LNCAP (cell line): ENCODE measurements around the gene STX2.

Experiments used
- TF ChIP-seq, protein P1 (sequence below): fragments of 450-650 bp; IDR thresholded peaks from 2 replicates; pipeline ENCODE4 v1.5.1; 2017; ENCODE audit warnings: mild to moderate bottlenecking

Gene STX2

DNA sequence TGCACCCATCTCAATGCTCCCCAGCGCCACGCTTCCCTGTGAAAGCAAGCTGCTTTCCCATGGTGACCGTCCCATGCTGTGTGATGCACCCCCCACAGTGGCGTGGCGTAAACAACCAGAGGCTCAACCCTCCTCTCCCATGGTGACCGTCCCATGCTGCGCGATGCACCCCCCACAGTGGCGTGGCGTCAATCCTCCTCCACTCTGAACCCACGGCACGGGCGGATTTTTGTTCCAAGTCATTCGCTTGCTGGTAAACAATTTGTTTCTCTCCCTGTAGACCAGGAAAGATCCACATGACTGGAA, 8.9 kb downstream of the STX2 start:
- TF ChIP-seq, protein P1, sequence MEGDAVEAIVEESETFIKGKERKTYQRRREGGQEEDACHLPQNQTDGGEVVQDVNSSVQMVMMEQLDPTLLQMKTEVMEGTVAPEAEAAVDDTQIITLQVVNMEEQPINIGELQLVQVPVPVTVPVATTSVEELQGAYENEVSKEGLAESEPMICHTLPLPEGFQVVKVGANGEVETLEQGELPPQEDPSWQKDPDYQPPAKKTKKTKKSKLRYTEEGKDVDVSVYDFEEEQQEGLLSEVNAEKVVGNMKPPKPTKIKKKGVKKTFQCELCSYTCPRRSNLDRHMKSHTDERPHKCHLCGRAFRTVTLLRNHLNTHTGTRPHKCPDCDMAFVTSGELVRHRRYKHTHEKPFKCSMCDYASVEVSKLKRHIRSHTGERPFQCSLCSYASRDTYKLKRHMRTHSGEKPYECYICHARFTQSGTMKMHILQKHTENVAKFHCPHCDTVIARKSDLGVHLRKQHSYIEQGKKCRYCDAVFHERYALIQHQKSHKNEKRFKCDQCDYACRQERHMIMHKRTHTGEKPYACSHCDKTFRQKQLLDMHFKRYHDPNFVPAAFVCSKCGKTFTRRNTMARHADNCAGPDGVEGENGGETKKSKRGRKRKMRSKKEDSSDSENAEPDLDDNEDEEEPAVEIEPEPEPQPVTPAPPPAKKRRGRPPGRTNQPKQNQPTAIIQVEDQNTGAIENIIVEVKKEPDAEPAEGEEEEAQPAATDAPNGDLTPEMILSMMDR = no peak

DNA sequence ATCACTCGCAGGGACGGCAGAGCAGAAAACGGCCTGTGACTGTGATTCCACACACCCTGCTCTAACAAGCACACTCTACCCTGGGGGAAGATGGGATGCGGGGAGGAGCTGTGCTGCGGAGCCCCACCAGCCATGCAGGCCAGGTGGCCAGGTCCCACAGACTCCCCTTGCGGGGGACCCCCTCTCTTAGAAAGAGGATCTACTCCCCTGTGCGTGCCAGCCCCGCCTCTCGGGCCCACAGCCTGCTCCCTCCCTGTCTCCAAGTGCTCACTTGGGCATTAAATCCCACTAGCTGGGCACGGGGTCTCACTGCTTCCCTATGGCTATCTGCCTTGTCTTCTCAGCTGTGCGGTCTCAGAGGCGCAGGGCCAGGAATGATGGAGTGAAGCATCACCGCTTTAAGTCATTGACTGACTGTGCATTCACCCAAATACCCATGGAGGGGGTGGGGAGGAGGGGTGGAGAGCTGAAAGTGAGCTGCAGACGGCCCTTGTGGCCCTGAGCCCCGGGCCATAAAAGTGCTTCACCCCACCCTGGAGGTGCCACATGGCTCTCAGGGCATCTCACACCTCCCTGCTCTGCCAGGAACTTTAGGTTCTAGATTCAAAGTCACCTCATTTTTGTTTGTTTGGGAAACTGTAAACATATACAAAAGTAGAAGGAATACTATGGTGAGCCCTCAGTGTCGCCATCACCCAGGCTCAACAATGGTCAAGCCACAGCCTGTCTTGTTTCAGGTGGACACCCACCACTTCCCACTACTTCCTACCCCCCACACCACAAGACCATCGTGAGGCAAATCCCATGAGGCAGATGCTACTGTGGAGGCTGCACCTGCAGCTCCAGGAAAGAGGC, 9.4 kb downstream of the STX2 start:
- TF ChIP-seq, protein P1 = no peak

DNA sequence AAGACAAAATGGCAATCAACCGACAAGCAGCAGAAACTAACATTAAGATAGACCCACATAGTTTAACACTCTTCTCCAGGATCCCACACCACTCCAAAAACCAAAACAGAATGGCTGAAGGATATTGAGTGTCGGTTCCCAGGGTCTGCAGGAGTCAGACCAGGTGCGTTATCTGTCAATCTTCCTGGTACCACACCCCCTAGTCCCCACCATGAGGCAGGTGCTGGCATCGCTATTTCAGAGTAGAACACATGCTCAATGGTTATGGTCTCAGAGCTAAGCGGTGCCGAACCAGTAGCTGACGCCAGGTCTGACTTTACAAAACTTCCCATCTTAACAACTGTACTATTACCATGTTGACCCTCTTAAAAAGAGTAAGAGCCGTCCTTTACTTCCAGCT, 10.2 kb downstream of the STX2 start:
- TF ChIP-seq, protein P1 = no peak

DNA sequence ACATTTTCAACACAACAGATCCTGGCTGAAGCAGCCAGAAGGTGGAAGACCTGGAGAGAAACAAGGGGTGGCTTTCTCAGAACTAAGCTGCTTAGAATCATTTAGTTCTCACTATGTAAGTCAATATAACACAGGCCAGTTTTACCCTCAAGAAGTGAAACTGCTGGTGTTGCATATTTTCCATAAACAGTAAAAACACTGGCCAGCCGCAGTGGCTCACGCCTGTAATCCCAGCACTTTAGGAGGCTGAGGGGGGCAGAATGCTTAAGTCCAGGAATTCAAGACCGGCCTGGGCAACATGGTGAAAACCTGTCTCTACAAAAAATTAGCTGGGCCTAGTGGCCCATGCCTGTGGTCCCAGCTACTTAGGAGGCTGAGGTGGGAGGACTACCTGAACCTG, 11.6 kb downstream of the STX2 start:
- TF ChIP-seq, protein P1 = no peak

DNA sequence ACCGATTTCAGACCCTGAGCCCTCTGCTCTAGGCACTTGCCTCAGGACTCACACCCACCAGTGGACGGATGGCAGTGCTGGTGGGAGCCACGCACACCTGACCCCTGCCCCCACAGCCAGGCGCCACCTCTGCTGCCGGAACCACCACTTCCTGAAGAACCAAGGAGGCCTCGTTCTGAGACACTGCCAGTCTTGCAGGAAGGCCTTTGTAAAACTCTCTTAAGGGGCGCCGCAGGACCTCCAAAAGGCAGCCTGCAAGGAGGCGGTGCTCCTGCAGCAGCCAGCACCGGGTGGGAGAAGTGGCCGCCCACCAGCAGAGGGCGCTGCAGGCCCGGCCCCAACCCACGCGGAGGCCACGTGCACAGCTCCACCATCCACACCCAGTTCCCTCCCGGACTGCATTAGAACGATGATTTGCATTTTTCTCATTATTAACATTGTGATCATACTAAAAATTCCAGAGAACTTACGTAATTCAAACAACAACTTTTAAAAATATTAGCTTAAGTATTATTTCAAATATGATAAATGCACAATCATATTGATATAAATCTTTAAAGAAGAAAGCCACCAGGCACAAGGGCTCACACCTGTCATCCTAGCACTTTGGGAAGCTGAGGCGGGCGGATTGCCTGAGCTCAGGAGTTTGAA, 12.8 kb downstream of the STX2 start:
- TF ChIP-seq, protein P1 = peak; percentile 78

DNA sequence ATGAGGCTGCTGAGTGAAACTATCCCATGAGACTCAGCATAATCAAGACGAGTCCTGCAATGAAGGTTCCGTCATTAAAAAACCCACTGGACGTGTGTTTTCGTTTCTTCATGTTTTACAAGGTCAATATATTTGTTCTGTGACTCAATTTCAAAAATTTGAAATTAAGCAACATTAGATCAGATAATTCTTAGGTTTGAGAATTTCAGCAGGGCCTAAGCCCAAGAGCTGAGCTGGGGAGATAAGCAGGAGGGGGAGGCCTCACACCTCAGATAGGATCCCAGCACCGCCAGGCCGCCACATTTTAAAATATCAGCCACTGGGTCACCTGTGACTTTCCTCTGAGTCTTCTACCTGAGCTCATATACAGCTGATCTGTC, 13.3 kb downstream of the STX2 start:
- TF ChIP-seq, protein P1 = no peak

DNA sequence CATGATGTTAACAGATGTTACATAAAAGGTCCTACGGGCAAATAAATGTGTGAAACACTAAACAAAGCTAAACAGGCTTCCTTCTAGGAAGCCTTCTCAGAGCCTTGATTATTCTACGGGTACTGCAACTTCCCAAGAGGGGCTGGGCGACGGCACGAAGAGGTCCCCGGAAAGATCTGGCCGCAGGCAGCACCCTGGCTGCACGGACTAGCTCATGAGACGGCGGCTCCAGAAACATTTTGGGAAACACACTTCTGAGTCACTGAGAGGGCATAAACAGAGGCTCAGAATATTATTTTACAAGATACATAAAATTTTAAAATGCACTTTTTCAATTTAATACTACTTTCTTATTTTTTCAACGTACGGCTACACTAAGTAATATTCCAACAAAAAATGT, 19.4 kb downstream of the STX2 start:
- TF ChIP-seq, protein P1 = no peak
